Endothelial cell of umbilical vein (primary cell): Measurements from ENCODE around the gene SYNE1. TPM values are rescaled to one million over a fixed set of nuclear protein-coding genes. Genes with fewer than 3 reads are reported as not detected.

Experiments
- BruUV-seq: library from RNA; stranded (reverse); fragments of 400-500 nt; replicated peaks from 2 replicates; lab custom pipeline; 2021; lab: Mats Ljungman, UMichigan
- CTCF ChIA-PET: fragments of 300-600, 350-600 bp; sonication (Branson Sonifier 250); formaldehyde crosslinking; loops from one replicate; lab custom pipeline; 2021; ENCODE audit warnings: antibody characterized with exemption, inconsistent platforms; lab: Charles Lee
- POLR2A ChIA-PET: fragments of 300-600, 350-600 bp; sonication (Branson Sonifier 250); formaldehyde crosslinking; loops from one replicate; lab custom pipeline; 2021; ENCODE audit warnings: antibody characterized with exemption, inconsistent platforms; lab: Charles Lee
- DNase-seq: peaks from one replicate; pipeline ENCODE4 v3.0.0-alpha.2; 2011; ENCODE audit warnings: low read depth, low spot score
- FAIRE-seq: peaks from 2 replicates; lab custom pipeline; 2011; peaks lifted over from hg19 to GRCh38; lab: Jason Lieb, UNC
- H2AFZ ChIP-seq: 2 replicates; pipeline ENCODE4 v1.6.0; 2012; ENCODE audit warnings: low read depth, low read length, control low read depth, inconsistent platforms
- H3K27ac ChIP-seq: 2 replicates; pipeline ENCODE4 v1.5.1; 2011; ENCODE audit warnings: low read depth, mild to moderate bottlenecking, control low read depth, low read length, moderate library complexity; ENCODE audit not compliant: insufficient read depth
- H3K27me3 ChIP-seq, 2 experiments: 2 replicates each; pipeline versions ENCODE4 v1.6.0 to v1.6.1; 2011; ENCODE audit warnings: low read length in 2 of 2, mixed read lengths in 1 of 2; ENCODE audit not compliant: control insufficient read depth in 2 of 2, insufficient read depth in 2 of 2
- H3K36me3 ChIP-seq, 2 experiments: 2 replicates in 1 of 2; 3 replicates in 1 of 2; pipeline ENCODE4 v1.5.1; 2011; ENCODE audit warnings: low read length in 2 of 2, mild to moderate bottlenecking in 1 of 2, moderate library complexity in 1 of 2; ENCODE audit not compliant: control insufficient read depth in 2 of 2, insufficient read depth in 2 of 2; ENCODE audit errors: extremely low read depth in 1 of 2
- H3K4me1 ChIP-seq: 3 replicates; pipeline ENCODE4 v1.5.1; 2011; ENCODE audit warnings: mild to moderate bottlenecking, low read length; ENCODE audit not compliant: control insufficient read depth, insufficient read depth; ENCODE audit errors: extremely low read depth
- H3K4me2 ChIP-seq: 2 replicates; pipeline ENCODE4 v1.6.1; 2011; ENCODE audit warnings: low read length, control low read depth, mixed read lengths; ENCODE audit not compliant: insufficient read depth
- H3K4me3 ChIP-seq, 3 experiments: fragments of 200-600 bp in 1 of 3; sonication (generic), shearing (Covaris generic) in 1 of 3; replicated peaks in 1 of 3; 2 replicates each; pipeline ENCODE4 v1.5.1; 2011 to 2016; ENCODE audit warnings: control low read depth in 3 of 3, low read length in 3 of 3, mild to moderate bottlenecking in 2 of 3, inconsistent platforms in 1 of 3, low read depth in 1 of 3, moderate library complexity in 1 of 3; ENCODE audit not compliant: insufficient read depth in 1 of 3
- H3K79me2 ChIP-seq: 2 replicates; pipeline ENCODE4 v1.6.0; 2012; ENCODE audit warnings: low read length, inconsistent platforms; ENCODE audit not compliant: control insufficient read depth, insufficient read depth
- H3K9ac ChIP-seq: replicated peaks from 2 replicates; pipeline ENCODE3; 2011; ENCODE audit warnings: low read length, control low read depth; ENCODE audit not compliant: insufficient read depth; ENCODE audit errors: extremely low read depth
- H3K9me1 ChIP-seq: replicated peaks from 3 replicates; pipeline ENCODE4 v1.6.0; 2011; ENCODE audit warnings: mild to moderate bottlenecking, low read length; ENCODE audit not compliant: control insufficient read depth, insufficient read depth; ENCODE audit errors: extremely low read depth
- H3K9me3 ChIP-seq: replicated peaks from 2 replicates; pipeline ENCODE4 v1.5.1; 2012; ENCODE audit warnings: low read length, inconsistent platforms; ENCODE audit not compliant: control insufficient read depth, insufficient read depth
- H4K20me1 ChIP-seq: replicated peaks from 2 replicates; pipeline ENCODE3; 2011; ENCODE audit warnings: mild to moderate bottlenecking, low read length; ENCODE audit not compliant: control insufficient read depth, insufficient read depth; ENCODE audit errors: extremely low read depth
- EZH2 ChIP-seq: IDR thresholded peaks from 2 replicates; pipeline ENCODE4 v1.6.1; 2012; ENCODE audit warnings: borderline replicate concordance, low read depth, mild to moderate bottlenecking, moderate library complexity, low read length, inconsistent platforms; ENCODE audit not compliant: severe bottlenecking
- FOS ChIP-seq: IDR thresholded peaks from 2 replicates; pipeline ENCODE4 v1.6.1; 2011; ENCODE audit warnings: mild to moderate bottlenecking, low read length, moderate library complexity, borderline replicate concordance; ENCODE audit not compliant: insufficient read depth
- GATA2 ChIP-seq: IDR thresholded peaks from 2 replicates; pipeline ENCODE4 v1.7.0; 2011; ENCODE audit warnings: low read depth, mild to moderate bottlenecking, moderate library complexity, mixed read lengths, low read length; ENCODE audit not compliant: insufficient read length, insufficient read depth
- JUN ChIP-seq: IDR thresholded peaks from 2 replicates; pipeline ENCODE4 v1.6.1; 2011; ENCODE audit warnings: borderline replicate concordance, low read depth; ENCODE audit not compliant: insufficient read length, insufficient read depth
- MYC ChIP-seq: IDR thresholded peaks from one replicate; pipeline ENCODE4 v1.6.1; 2011; ENCODE audit warnings: mild to moderate bottlenecking, low read depth, low read length
- POLR2A ChIP-seq: IDR thresholded peaks from 2 replicates; pipeline ENCODE4 v1.6.1; 2012; ENCODE audit warnings: low read depth, mild to moderate bottlenecking, control low read depth, low read length
- POLR2AphosphoS5 ChIP-seq: IDR thresholded peaks from 2 replicates; pipeline ENCODE4 v1.6.1; 2012; ENCODE audit warnings: low read depth, mild to moderate bottlenecking, control low read depth, low read length, moderate library complexity; ENCODE audit not compliant: insufficient read depth
- dilution Hi-C: fragments of 300-500 bp; cut with MboI; formaldehyde crosslinking; loops from one replicate; pipeline ENCODE4 v1.15.0; 2019; ENCODE audit warnings: low sequenced_read_pairs; ENCODE audit not compliant: extremely low pct_ligation_motif_present
- intact Hi-C: fragments of 100-400 bp; cut with micrococcal nuclease; formaldehyde crosslinking; loops from one replicate; pipeline ENCODE4 v1.10.0; 2022
- polyA plus RNA-seq, 4 experiments: library from polyadenylated mRNA; depleted of rRNA in 3 of 4; stranded (reverse) in 3 of 4; unstranded in 1 of 4; fragments of >200 nt; gene quantifications; 2 replicates each; pipeline versions ENCODE4 v1.2.1 to v1.2.3, GENCODE V29; 2011 to 2012; ENCODE audit warnings: missing spikeins in 1 of 4
- total RNA-seq: library from RNA; stranded (reverse); gene quantifications from 2 replicates; pipeline ENCODE4 v1.2.3, GENCODE V29; 2021
- TF ChIP-seq, protein P1 (sequence below): IDR thresholded peaks from 2 replicates; pipeline ENCODE4 v1.6.1; 2011; ENCODE audit not compliant: insufficient read depth, insufficient read length
- TF ChIP-seq, protein P2 (sequence below), 2 donors: IDR thresholded peaks; 1 replicate in 1 of 2; 2 replicates in 1 of 2; pipeline ENCODE4 v1.5.1; 2011; ENCODE audit warnings: low read length in 2 of 2, mild to moderate bottlenecking in 2 of 2, moderate library complexity in 2 of 2, control low read depth in 1 of 2, inconsistent platforms in 1 of 2, low read depth in 1 of 2; ENCODE audit not compliant: insufficient read depth in 1 of 2; ENCODE audit errors: extremely low read depth in 1 of 2

SYNE1 gene
- total and polyA plus RNA-seq, 2 donors (not counting 3 experiments of a cell fraction or from before 2014, with no cell fraction given): 26.5 to 52.3 TPM

- no peaks in the 10 kb centered on the region for H3K4me1 ChIP-seq
- dilution Hi-C loops (no loop called here), intact Hi-C loops (no loop called here)
- DNase-seq (no peak), FAIRE-seq (no peak)
- no peaks in the 10 kb centered on the region for H4K20me1 ChIP-seq
- no TSS peak for BruUV-seq
- no peak overlapping the region for H3K4me2 ChIP-seq
- no peaks in the 10 kb centered on the region for H3K79me2 ChIP-seq
- H3K9me3 ChIP-seq: no peaks in the 10 kb centered on the region
- H3K9ac ChIP-seq: no peak overlapping the region
- ChIA-PET POLR2A (no interaction called here), CTCF (interaction anchor here (1.2 kb wide), 1 partner anchor 11 kb away, joined by 3 read pairs; no protein-coding TSS in a partner anchor)
- H3K27me3 ChIP-seq: no peaks in the 10 kb centered on the region
- H3K36me3 ChIP-seq: peaks cover 8 to 21% of the 10 kb centered on the region in 2 experiments
- H2AFZ ChIP-seq: no peak overlapping the region
- H3K27ac ChIP-seq: no peak overlapping the region
- no peak for TF ChIP-seq FOS
- TF ChIP-seq POLR2AphosphoS5: no peak
- no peak for TF ChIP-seq MYC
- TF ChIP-seq, protein P1, sequence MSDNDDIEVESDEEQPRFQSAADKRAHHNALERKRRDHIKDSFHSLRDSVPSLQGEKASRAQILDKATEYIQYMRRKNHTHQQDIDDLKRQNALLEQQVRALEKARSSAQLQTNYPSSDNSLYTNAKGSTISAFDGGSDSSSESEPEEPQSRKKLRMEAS: no peak
- TF ChIP-seq, protein P2, sequence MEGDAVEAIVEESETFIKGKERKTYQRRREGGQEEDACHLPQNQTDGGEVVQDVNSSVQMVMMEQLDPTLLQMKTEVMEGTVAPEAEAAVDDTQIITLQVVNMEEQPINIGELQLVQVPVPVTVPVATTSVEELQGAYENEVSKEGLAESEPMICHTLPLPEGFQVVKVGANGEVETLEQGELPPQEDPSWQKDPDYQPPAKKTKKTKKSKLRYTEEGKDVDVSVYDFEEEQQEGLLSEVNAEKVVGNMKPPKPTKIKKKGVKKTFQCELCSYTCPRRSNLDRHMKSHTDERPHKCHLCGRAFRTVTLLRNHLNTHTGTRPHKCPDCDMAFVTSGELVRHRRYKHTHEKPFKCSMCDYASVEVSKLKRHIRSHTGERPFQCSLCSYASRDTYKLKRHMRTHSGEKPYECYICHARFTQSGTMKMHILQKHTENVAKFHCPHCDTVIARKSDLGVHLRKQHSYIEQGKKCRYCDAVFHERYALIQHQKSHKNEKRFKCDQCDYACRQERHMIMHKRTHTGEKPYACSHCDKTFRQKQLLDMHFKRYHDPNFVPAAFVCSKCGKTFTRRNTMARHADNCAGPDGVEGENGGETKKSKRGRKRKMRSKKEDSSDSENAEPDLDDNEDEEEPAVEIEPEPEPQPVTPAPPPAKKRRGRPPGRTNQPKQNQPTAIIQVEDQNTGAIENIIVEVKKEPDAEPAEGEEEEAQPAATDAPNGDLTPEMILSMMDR (IDR thresholded peaks at IDR 0.05; ENCODE audit: extremely low read depth in 1 of 2, insufficient read depth in 1 of 2, low read depth in 1 of 2, low read length in 2 of 2): no peak
- TF ChIP-seq JUN: no peak
- TF ChIP-seq GATA2: no peak
- no peak for TF ChIP-seq EZH2
- TF ChIP-seq POLR2A: no peak
- H3K4me3 ChIP-seq: no peak overlapping the region
- no peaks in the 10 kb centered on the region for H3K9me1 ChIP-seq
These were observed 416.4 kb downstream of the SYNE1 start for GRCh38 chr6:152220786-152221185.
